H1 (cell line): Measurements from ENCODE around the gene BRD9. TPM values are rescaled to one million over a fixed set of nuclear protein-coding genes. Genes with fewer than 3 reads are reported as not detected.
A peak's percentile ranks its signal among the peaks of the same experiment; 100 is the strongest.
"Not testable (repeated sequence)": the region's sequence is repeated elsewhere in the genome, so short reads cannot be mapped to it uniquely, and the experiment has no call there.

Experiments used
- CTCF ChIA-PET: fragments of 300-600 bp; sonication (Branson Sonifier 250); formaldehyde crosslinking; loops from one replicate; lab custom pipeline; 2021; ENCODE audit not compliant: partially characterized antibody; lab: Charles Lee
- POLR2A ChIA-PET: fragments of 300-600 bp; sonication (Branson Sonifier 250); formaldehyde crosslinking; loops from one replicate; lab custom pipeline; 2021; ENCODE audit warnings: inconsistent platforms; ENCODE audit not compliant: partially characterized antibody; lab: Charles Lee
- DNase-seq, 2 experiments: peaks; one replicate each; pipeline versions ENCODE4 v3.0.0 to v3.0.0-alpha.2; 2010 to 2022; ENCODE audit warnings: low spot score in 2 of 2, low read depth in 1 of 2, mixed read lengths in 1 of 2
- FAIRE-seq: peaks from 2 replicates; lab custom pipeline; 2011; peaks lifted over from hg19 to GRCh38; lab: Jason Lieb, UNC
- H2AFZ ChIP-seq: 2 replicates; pipeline ENCODE4 v1.8.1; 2012; ENCODE audit warnings: low read length, inconsistent platforms
- H2AK5ac ChIP-seq: 2 replicates; pipeline ENCODE4 v1.6.1; 2013; ENCODE audit warnings: low read depth, low read length
- H2BK120ac ChIP-seq: replicated peaks from 2 replicates; pipeline ENCODE3; 2013; ENCODE audit warnings: low read depth, low read length, inconsistent platforms
- H2BK12ac ChIP-seq: 2 replicates; pipeline ENCODE4 v1.6.1; 2013; ENCODE audit warnings: low read depth, low read length
- H2BK15ac ChIP-seq: 2 replicates; pipeline ENCODE4 v1.6.1; 2013; ENCODE audit warnings: low read length
- H2BK20ac ChIP-seq: 2 replicates; pipeline ENCODE4 v1.6.1; 2013; ENCODE audit warnings: low read length
- H2BK5ac ChIP-seq: 2 replicates; pipeline ENCODE4 v1.6.1; 2013; ENCODE audit warnings: low read depth, low read length
- H3K14ac ChIP-seq: 2 replicates; pipeline ENCODE4 v1.6.1; 2013; ENCODE audit warnings: inconsistent platforms; ENCODE audit not compliant: insufficient read length
- H3K18ac ChIP-seq: 2 replicates; pipeline ENCODE4 v1.6.1; 2013; ENCODE audit warnings: low read length; ENCODE audit errors: extremely low read depth
- H3K23ac ChIP-seq: 2 replicates; pipeline ENCODE4 v1.6.1; 2013; ENCODE audit warnings: inconsistent platforms; ENCODE audit not compliant: insufficient read length
- H3K23me2 ChIP-seq: 2 replicates; pipeline ENCODE4 v1.6.1; 2013; ENCODE audit warnings: low read depth, low read length
- H3K27ac ChIP-seq: 2 replicates; pipeline ENCODE4 v1.6.1; 2011; ENCODE audit warnings: low read depth, low read length, inconsistent platforms
- H3K27me3 ChIP-seq, 4 experiments: replicated peaks in 1 of 4; 1 replicate in 1 of 4; 2 replicates in 3 of 4; pipeline versions ENCODE4 v1.6.1 to v1.8.1; 2011 to 2013; ENCODE audit warnings: low read length in 3 of 4, mild to moderate bottlenecking in 3 of 4, inconsistent platforms in 2 of 4, mixed read lengths in 2 of 4, moderate library complexity in 1 of 4; ENCODE audit not compliant: control insufficient read depth in 3 of 4, insufficient read depth in 3 of 4; ENCODE audit errors: extremely low read depth in 1 of 4
- H3K36me3 ChIP-seq, 4 experiments: 2 replicates each; pipeline versions ENCODE4 v1.6.1 to v1.8.1; 2011 to 2013; ENCODE audit warnings: mild to moderate bottlenecking in 4 of 4, low read length in 3 of 4, moderate library complexity in 2 of 4, control low read depth in 1 of 4, inconsistent platforms in 1 of 4; ENCODE audit not compliant: insufficient read depth in 4 of 4, control insufficient read depth in 2 of 4
- H3K4ac ChIP-seq: replicated peaks from 2 replicates; pipeline ENCODE3; 2013; ENCODE audit warnings: low read length, low read depth, mixed read lengths, inconsistent platforms; ENCODE audit not compliant: insufficient read length
- H3K4me1 ChIP-seq, 4 experiments: replicated peaks in 1 of 4; 1 replicate in 1 of 4; 2 replicates in 3 of 4; pipeline versions ENCODE4 v1.6.1 to v1.8.1; 2011 to 2013; ENCODE audit warnings: low read length in 3 of 4, inconsistent platforms in 2 of 4, mixed read lengths in 1 of 4; ENCODE audit not compliant: insufficient read depth in 4 of 4, control insufficient read depth in 3 of 4
- H3K4me2 ChIP-seq, 2 experiments: 2 replicates each; pipeline versions ENCODE4 v1.6.1 to v1.8.1; 2011 to 2013; ENCODE audit warnings: low read depth in 2 of 2, low read length in 2 of 2, control low read depth in 1 of 2, inconsistent platforms in 1 of 2, mild to moderate bottlenecking in 1 of 2; ENCODE audit not compliant: insufficient read depth in 1 of 2
- H3K4me3 ChIP-seq, 4 experiments: fragments of 200-600, 300-600 bp in 1 of 4; sonication (generic), shearing (Covaris generic), sonication (Bioruptor Twin) in 1 of 4; 2 replicates each; pipeline versions ENCODE4 v1.5.1 to v1.8.1; 2011 to 2016; ENCODE audit warnings: low read length in 4 of 4, low read depth in 3 of 4, control low read depth in 2 of 4, inconsistent platforms in 2 of 4, mild to moderate bottlenecking in 2 of 4, mixed read lengths in 1 of 4, moderate library complexity in 1 of 4; ENCODE audit not compliant: insufficient read depth in 2 of 4; ENCODE audit errors: extremely low read depth in 1 of 4
- H3K56ac ChIP-seq: replicated peaks from 2 replicates; pipeline ENCODE3; 2013; ENCODE audit warnings: low read depth, mild to moderate bottlenecking, mixed read lengths, low read length, inconsistent platforms; ENCODE audit not compliant: insufficient read length
- H3K79me1 ChIP-seq: 2 replicates; pipeline ENCODE4 v1.6.1; 2013; ENCODE audit warnings: low read depth, low read length, control low read depth
- H3K79me2 ChIP-seq, 2 experiments: 2 replicates each; pipeline versions ENCODE4 v1.6.1 to v1.8.1; 2012 to 2013; ENCODE audit warnings: low read length in 2 of 2, mild to moderate bottlenecking in 2 of 2, inconsistent platforms in 1 of 2; ENCODE audit not compliant: insufficient read depth in 2 of 2, control insufficient read depth in 1 of 2
- H3K9ac ChIP-seq, 4 experiments: replicated peaks in 1 of 4; 1 replicate in 1 of 4; 2 replicates in 3 of 4; pipeline versions ENCODE4 v1.6.1 to v1.8.1; 2011 to 2013; ENCODE audit warnings: low read depth in 3 of 4, low read length in 3 of 4, control low read depth in 2 of 4, mild to moderate bottlenecking in 2 of 4, moderate library complexity in 2 of 4, inconsistent platforms in 1 of 4; ENCODE audit errors: extremely low read depth in 1 of 4
- H3K9me3 ChIP-seq, 2 experiments: 2 replicates each; pipeline versions ENCODE4 v1.6.1 to v1.8.1; 2012 to 2013; ENCODE audit warnings: mild to moderate bottlenecking in 2 of 2, moderate library complexity in 2 of 2, control low read depth in 1 of 2, inconsistent platforms in 1 of 2, low read depth in 1 of 2, low read length in 1 of 2, mixed read lengths in 1 of 2; ENCODE audit not compliant: insufficient read depth in 2 of 2
- H4K20me1 ChIP-seq, 2 experiments: replicated peaks in 1 of 2; 2 replicates each; pipeline versions ENCODE3 to v1.8.1; 2011 to 2013; ENCODE audit warnings: inconsistent platforms in 2 of 2, low read length in 2 of 2, mild to moderate bottlenecking in 1 of 2; ENCODE audit not compliant: insufficient read depth in 2 of 2, control insufficient read depth in 1 of 2
- H4K5ac ChIP-seq: 2 replicates; pipeline ENCODE4 v1.6.1; 2013; ENCODE audit warnings: low read length, low read depth, mixed read lengths, inconsistent platforms; ENCODE audit not compliant: insufficient read length
- H4K8ac ChIP-seq: 2 replicates; pipeline ENCODE4 v1.8.0; 2013; ENCODE audit warnings: mild to moderate bottlenecking, moderate library complexity, low read length, inconsistent platforms; ENCODE audit not compliant: insufficient read depth; ENCODE audit errors: extremely low read depth
- H4K91ac ChIP-seq: replicated peaks from 2 replicates; pipeline ENCODE3; 2013; ENCODE audit warnings: low read length, mixed read lengths, inconsistent platforms; ENCODE audit not compliant: insufficient read length
- CTCF ChIP-seq, 3 experiments: IDR thresholded peaks; 1 replicate in 2 of 3; 2 replicates in 1 of 3; pipeline versions ENCODE4 v1.5.1 to v1.6.1; 2011; ENCODE audit warnings: low read length in 3 of 3, mild to moderate bottlenecking in 3 of 3, inconsistent platforms in 2 of 3, low read depth in 1 of 3, moderate library complexity in 1 of 3; ENCODE audit not compliant: insufficient read depth in 1 of 3; ENCODE audit errors: control extremely low read depth in 1 of 3
- RAD21 ChIP-seq, 2 experiments: IDR thresholded peaks in 1 of 2; conservative IDR thresholded peaks in 1 of 2; 2 replicates each; pipeline ENCODE4 v1.6.1; 2011; ENCODE audit warnings: low read depth in 2 of 2, low read length in 2 of 2, improper control_type of control experiment in 1 of 2, inconsistent platforms in 1 of 2, mild to moderate bottlenecking in 1 of 2, moderate library complexity in 1 of 2
- WGBS, 2 experiments: shearing (Covaris generic) in 1 of 2; methylation state at CpG; one replicate each; pipeline versions ENCODE4 v1.1.6 to v1.1.7; 2013 to 2015; ENCODE audit warnings: low lambda C conversion rate in 2 of 2, mixed read lengths in 2 of 2, inconsistent platforms in 1 of 2, low coverage in 1 of 2, missing lambda C conversion rate in 1 of 2; ENCODE audit not compliant: insufficient replicate concordance in 2 of 2, insufficient coverage in 1 of 2, insufficient read length in 1 of 2; ENCODE audit errors: extremely low coverage in 1 of 2, missing lambda C conversion rate in 1 of 2; 5-methylcytosine and 5-hydroxymethylcytosine counted together
- polyA plus RNA-seq, 7 experiments: library from polyadenylated mRNA; depleted of rRNA in 3 of 7; stranded (reverse) in 5 of 7; unstranded in 2 of 7; fragments of >200 nt in 5 of 7; fragments of 200-250 nt in 2 of 7; gene quantifications; 1 replicate in 5 of 7; 2 replicates in 1 of 7; 4 replicates in 1 of 7; pipeline versions ENCODE4 v1.2.1 to v1.2.3, GENCODE V29; 2011 to 2013; ENCODE audit warnings: missing spikeins in 2 of 7, mixed read lengths in 2 of 7
- total RNA-seq: library from RNA; stranded (reverse); fragmentation: NEBNext Ultra II Directional; extraction: Animal tissue kit (Norgen Biotek cat#: 25700); gene quantifications from 2 replicates; pipeline ENCODE4 v1.2.1, GENCODE V29; 2021

The BRD9 gene
- total and polyA plus RNA-seq, 2 of the 8 experiments (the other 6 are each of a cell fraction or from before 2014, with no cell fraction given), result 9.3 to 49.4 TPM

DNA sequence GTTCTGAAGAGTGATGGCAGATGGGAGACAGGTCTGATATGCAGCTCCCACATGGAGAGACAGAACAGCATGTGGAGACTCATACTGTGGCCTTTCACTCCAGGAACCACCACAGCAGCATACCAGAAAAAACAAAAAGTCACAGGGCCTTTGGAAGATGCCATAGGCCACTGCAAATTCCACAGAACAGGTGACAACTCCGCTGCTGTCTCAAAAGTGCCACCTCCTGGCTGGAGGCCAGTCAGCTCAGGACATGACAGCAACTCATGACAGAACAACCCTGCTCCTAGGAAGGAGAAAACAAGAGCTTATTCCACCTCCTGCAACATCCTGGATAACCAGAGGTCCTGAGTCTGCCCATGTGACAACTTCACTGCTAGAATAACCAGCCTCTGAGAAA, 67.1 kb downstream of the BRD9 start:
- TF ChIP-seq RAD21 (IDR thresholded peaks at IDR 0.05 in 1 of 2, conservative IDR thresholded peaks at IDR 0.05 in 1 of 2; ENCODE audit: low read depth in 2 of 2, low read length in 2 of 2) (peak; percentile 16 to 40; a peak in 3 of 4 replicates), CTCF (IDR thresholded peaks at IDR 0.05; ENCODE audit: control extremely low read depth in 1 of 3, insufficient read depth in 1 of 3, low read depth in 1 of 3, low read length in 3 of 3) (peak in 2 of 3 experiments; percentile 7 to 31; a peak in 1 of 4 replicates)
- H2BK15ac ChIP-seq, result not testable (repeated sequence)
- FAIRE-seq, result peak; percentile 86

More for the DNA sequence above, 67.1 kb downstream of the BRD9 start:
- CTCF ChIA-PET, H3K79me1 ChIP-seq, H4K20me1 ChIP-seq, H3K36me3 ChIP-seq, H3K79me2 ChIP-seq, H3K18ac ChIP-seq, H2BK12ac ChIP-seq, H3K9ac ChIP-seq, H2BK5ac ChIP-seq, H2AK5ac ChIP-seq, H3K4me3 ChIP-seq, H3K56ac ChIP-seq, H3K23ac ChIP-seq, H3K4ac ChIP-seq, H3K4me2 ChIP-seq, DNase-seq, H2BK20ac ChIP-seq, H3K23me2 ChIP-seq, H2AFZ ChIP-seq, H3K4me1 ChIP-seq, H4K91ac ChIP-seq, H4K8ac ChIP-seq, H4K5ac ChIP-seq, H3K14ac ChIP-seq, H3K27ac ChIP-seq, H2BK120ac ChIP-seq, H3K9me3 ChIP-seq, POLR2A ChIA-PET, H3K27me3 ChIP-seq: not testable (repeated sequence)
- WGBS, 2 experiments, result 50% methylated on average over 1 of the region's 1 CpG; no CpG with 5 or more reads in 1 of the 2 experiments
